ENCODE results near the gene CYP2E1.

DNA sequence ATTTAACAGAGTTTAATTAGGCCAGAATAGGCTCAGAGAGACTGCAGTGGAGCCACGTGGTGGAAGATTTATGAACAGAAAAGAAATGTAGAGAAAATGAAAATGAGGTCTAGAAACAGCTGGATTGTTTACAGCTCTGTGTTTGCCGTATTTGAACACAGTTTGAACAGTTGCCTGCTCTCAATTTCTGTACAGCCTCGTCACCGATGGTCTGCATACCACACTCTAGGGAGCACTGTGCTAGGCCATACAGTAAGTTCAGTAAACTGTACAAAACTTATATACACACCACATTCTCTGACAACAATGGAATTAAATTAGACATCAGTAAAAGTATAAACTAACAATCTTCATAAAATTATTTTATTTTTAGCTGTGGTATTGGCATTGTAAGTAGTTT is 11.1 kb upstream of the CYP2E1 start:
- no peak for TF ChIP-seq POLR2A (IDR thresholded peaks at IDR 0.05; ENCODE audit: low read length)
- no peak for TF ChIP-seq GATA1 (IDR thresholded peaks at IDR 0.05; ENCODE audit: low read depth, low read length)
